H1 (cell line): ENCODE data around the gene SLC6A7. TPM values are rescaled to one million over a fixed set of nuclear protein-coding genes. Genes with fewer than 3 reads are reported as not detected.

Experiments used
- CTCF ChIA-PET: fragments of 300-600 bp; sonication (Branson Sonifier 250); formaldehyde crosslinking; loops from one replicate; lab custom pipeline; 2021; ENCODE audit not compliant: partially characterized antibody; lab: Charles Lee
- POLR2A ChIA-PET: fragments of 300-600 bp; sonication (Branson Sonifier 250); formaldehyde crosslinking; loops from one replicate; lab custom pipeline; 2021; ENCODE audit warnings: inconsistent platforms; ENCODE audit not compliant: partially characterized antibody; lab: Charles Lee
- DNase-seq, 2 experiments: peaks; one replicate each; pipeline versions ENCODE4 v3.0.0 to v3.0.0-alpha.2; 2010 to 2022; ENCODE audit warnings: low spot score in 2 of 2, low read depth in 1 of 2, mixed read lengths in 1 of 2
- FAIRE-seq: peaks from 2 replicates; lab custom pipeline; 2011; peaks lifted over from hg19 to GRCh38; lab: Jason Lieb, UNC
- H2AFZ ChIP-seq: 2 replicates; pipeline ENCODE4 v1.8.1; 2012; ENCODE audit warnings: low read length, inconsistent platforms
- H2AK5ac ChIP-seq: 2 replicates; pipeline ENCODE4 v1.6.1; 2013; ENCODE audit warnings: low read depth, low read length
- H2BK120ac ChIP-seq: replicated peaks from 2 replicates; pipeline ENCODE3; 2013; ENCODE audit warnings: low read depth, low read length, inconsistent platforms
- H2BK12ac ChIP-seq: 2 replicates; pipeline ENCODE4 v1.6.1; 2013; ENCODE audit warnings: low read depth, low read length
- H2BK15ac ChIP-seq: 2 replicates; pipeline ENCODE4 v1.6.1; 2013; ENCODE audit warnings: low read length
- H2BK20ac ChIP-seq: 2 replicates; pipeline ENCODE4 v1.6.1; 2013; ENCODE audit warnings: low read length
- H2BK5ac ChIP-seq: 2 replicates; pipeline ENCODE4 v1.6.1; 2013; ENCODE audit warnings: low read depth, low read length
- H3K14ac ChIP-seq: 2 replicates; pipeline ENCODE4 v1.6.1; 2013; ENCODE audit warnings: inconsistent platforms; ENCODE audit not compliant: insufficient read length
- H3K18ac ChIP-seq: 2 replicates; pipeline ENCODE4 v1.6.1; 2013; ENCODE audit warnings: low read length; ENCODE audit errors: extremely low read depth
- H3K23ac ChIP-seq: 2 replicates; pipeline ENCODE4 v1.6.1; 2013; ENCODE audit warnings: inconsistent platforms; ENCODE audit not compliant: insufficient read length
- H3K23me2 ChIP-seq: 2 replicates; pipeline ENCODE4 v1.6.1; 2013; ENCODE audit warnings: low read depth, low read length
- H3K27ac ChIP-seq: 2 replicates; pipeline ENCODE4 v1.6.1; 2011; ENCODE audit warnings: low read depth, low read length, inconsistent platforms
- H3K27me3 ChIP-seq, 4 experiments: replicated peaks in 1 of 4; 1 replicate in 1 of 4; 2 replicates in 3 of 4; pipeline versions ENCODE4 v1.6.1 to v1.8.1; 2011 to 2013; ENCODE audit warnings: low read length in 3 of 4, mild to moderate bottlenecking in 3 of 4, inconsistent platforms in 2 of 4, mixed read lengths in 2 of 4, moderate library complexity in 1 of 4; ENCODE audit not compliant: control insufficient read depth in 3 of 4, insufficient read depth in 3 of 4; ENCODE audit errors: extremely low read depth in 1 of 4
- H3K36me3 ChIP-seq, 4 experiments: 2 replicates each; pipeline versions ENCODE4 v1.6.1 to v1.8.1; 2011 to 2013; ENCODE audit warnings: mild to moderate bottlenecking in 4 of 4, low read length in 3 of 4, moderate library complexity in 2 of 4, control low read depth in 1 of 4, inconsistent platforms in 1 of 4; ENCODE audit not compliant: insufficient read depth in 4 of 4, control insufficient read depth in 2 of 4
- H3K4ac ChIP-seq: replicated peaks from 2 replicates; pipeline ENCODE3; 2013; ENCODE audit warnings: low read length, low read depth, mixed read lengths, inconsistent platforms; ENCODE audit not compliant: insufficient read length
- H3K4me1 ChIP-seq, 4 experiments: replicated peaks in 1 of 4; 1 replicate in 1 of 4; 2 replicates in 3 of 4; pipeline versions ENCODE4 v1.6.1 to v1.8.1; 2011 to 2013; ENCODE audit warnings: low read length in 3 of 4, inconsistent platforms in 2 of 4, mixed read lengths in 1 of 4; ENCODE audit not compliant: insufficient read depth in 4 of 4, control insufficient read depth in 3 of 4
- H3K4me2 ChIP-seq, 2 experiments: 2 replicates each; pipeline versions ENCODE4 v1.6.1 to v1.8.1; 2011 to 2013; ENCODE audit warnings: low read depth in 2 of 2, low read length in 2 of 2, control low read depth in 1 of 2, inconsistent platforms in 1 of 2, mild to moderate bottlenecking in 1 of 2; ENCODE audit not compliant: insufficient read depth in 1 of 2
- H3K4me3 ChIP-seq, 4 experiments: fragments of 200-600, 300-600 bp in 1 of 4; sonication (generic), shearing (Covaris generic), sonication (Bioruptor Twin) in 1 of 4; 2 replicates each; pipeline versions ENCODE4 v1.5.1 to v1.8.1; 2011 to 2016; ENCODE audit warnings: low read length in 4 of 4, low read depth in 3 of 4, control low read depth in 2 of 4, inconsistent platforms in 2 of 4, mild to moderate bottlenecking in 2 of 4, mixed read lengths in 1 of 4, moderate library complexity in 1 of 4; ENCODE audit not compliant: insufficient read depth in 2 of 4; ENCODE audit errors: extremely low read depth in 1 of 4
- H3K56ac ChIP-seq: replicated peaks from 2 replicates; pipeline ENCODE3; 2013; ENCODE audit warnings: low read depth, mild to moderate bottlenecking, mixed read lengths, low read length, inconsistent platforms; ENCODE audit not compliant: insufficient read length
- H3K79me1 ChIP-seq: 2 replicates; pipeline ENCODE4 v1.6.1; 2013; ENCODE audit warnings: low read depth, low read length, control low read depth
- H3K79me2 ChIP-seq, 2 experiments: 2 replicates each; pipeline versions ENCODE4 v1.6.1 to v1.8.1; 2012 to 2013; ENCODE audit warnings: low read length in 2 of 2, mild to moderate bottlenecking in 2 of 2, inconsistent platforms in 1 of 2; ENCODE audit not compliant: insufficient read depth in 2 of 2, control insufficient read depth in 1 of 2
- H3K9ac ChIP-seq, 4 experiments: replicated peaks in 1 of 4; 1 replicate in 1 of 4; 2 replicates in 3 of 4; pipeline versions ENCODE4 v1.6.1 to v1.8.1; 2011 to 2013; ENCODE audit warnings: low read depth in 3 of 4, low read length in 3 of 4, control low read depth in 2 of 4, mild to moderate bottlenecking in 2 of 4, moderate library complexity in 2 of 4, inconsistent platforms in 1 of 4; ENCODE audit errors: extremely low read depth in 1 of 4
- H3K9me3 ChIP-seq, 2 experiments: 2 replicates each; pipeline versions ENCODE4 v1.6.1 to v1.8.1; 2012 to 2013; ENCODE audit warnings: mild to moderate bottlenecking in 2 of 2, moderate library complexity in 2 of 2, control low read depth in 1 of 2, inconsistent platforms in 1 of 2, low read depth in 1 of 2, low read length in 1 of 2, mixed read lengths in 1 of 2; ENCODE audit not compliant: insufficient read depth in 2 of 2
- H4K20me1 ChIP-seq, 2 experiments: replicated peaks in 1 of 2; 2 replicates each; pipeline versions ENCODE3 to v1.8.1; 2011 to 2013; ENCODE audit warnings: inconsistent platforms in 2 of 2, low read length in 2 of 2, mild to moderate bottlenecking in 1 of 2; ENCODE audit not compliant: insufficient read depth in 2 of 2, control insufficient read depth in 1 of 2
- H4K5ac ChIP-seq: 2 replicates; pipeline ENCODE4 v1.6.1; 2013; ENCODE audit warnings: low read length, low read depth, mixed read lengths, inconsistent platforms; ENCODE audit not compliant: insufficient read length
- H4K8ac ChIP-seq: 2 replicates; pipeline ENCODE4 v1.8.0; 2013; ENCODE audit warnings: mild to moderate bottlenecking, moderate library complexity, low read length, inconsistent platforms; ENCODE audit not compliant: insufficient read depth; ENCODE audit errors: extremely low read depth
- H4K91ac ChIP-seq: replicated peaks from 2 replicates; pipeline ENCODE3; 2013; ENCODE audit warnings: low read length, mixed read lengths, inconsistent platforms; ENCODE audit not compliant: insufficient read length
- WGBS, 2 experiments: shearing (Covaris generic) in 1 of 2; methylation state at CpG; one replicate each; pipeline versions ENCODE4 v1.1.6 to v1.1.7; 2013 to 2015; ENCODE audit warnings: low lambda C conversion rate in 2 of 2, mixed read lengths in 2 of 2, inconsistent platforms in 1 of 2, low coverage in 1 of 2, missing lambda C conversion rate in 1 of 2; ENCODE audit not compliant: insufficient replicate concordance in 2 of 2, insufficient coverage in 1 of 2, insufficient read length in 1 of 2; ENCODE audit errors: extremely low coverage in 1 of 2, missing lambda C conversion rate in 1 of 2; 5-methylcytosine and 5-hydroxymethylcytosine counted together
- polyA plus RNA-seq, 7 experiments: library from polyadenylated mRNA; depleted of rRNA in 3 of 7; stranded (reverse) in 5 of 7; unstranded in 2 of 7; fragments of >200 nt in 5 of 7; fragments of 200-250 nt in 2 of 7; gene quantifications; 1 replicate in 5 of 7; 2 replicates in 1 of 7; 4 replicates in 1 of 7; pipeline versions ENCODE4 v1.2.1 to v1.2.3, GENCODE V29; 2011 to 2013; ENCODE audit warnings: missing spikeins in 2 of 7, mixed read lengths in 2 of 7
- total RNA-seq: library from RNA; stranded (reverse); fragmentation: NEBNext Ultra II Directional; extraction: Animal tissue kit (Norgen Biotek cat#: 25700); gene quantifications from 2 replicates; pipeline ENCODE4 v1.2.1, GENCODE V29; 2021

The SLC6A7 gene
- total and polyA plus RNA-seq, 2 of the 8 experiments (the other 6 are each of a cell fraction or from before 2014, with no cell fraction given): 0.07 to 0.12 TPM

- H3K36me3 ChIP-seq: no peaks in the 10 kb centered on the region
- FAIRE-seq (no peak), DNase-seq (no peak)
- no peak overlapping the region for H3K14ac ChIP-seq
- no peaks in the 10 kb centered on the region for H3K27me3 ChIP-seq
- H3K9me3 ChIP-seq: no peaks in the 10 kb centered on the region
- H3K79me1 ChIP-seq: no peaks in the 10 kb centered on the region
- H2AFZ ChIP-seq: no peak overlapping the region
- H3K4me2 ChIP-seq: no peak overlapping the region
- no peak overlapping the region for H2BK12ac ChIP-seq
- no peak overlapping the region for H3K56ac ChIP-seq
- H3K4ac ChIP-seq: no peak overlapping the region
- H2BK20ac ChIP-seq: no peak overlapping the region
- no peak overlapping the region for H3K18ac ChIP-seq
- H4K20me1 ChIP-seq: no peaks in the 10 kb centered on the region
- no peaks in the 10 kb centered on the region for H3K23me2 ChIP-seq
- ChIA-PET POLR2A (no interaction called here), CTCF (interaction anchor here (0.6 to 2.7 kb wide), 16 partner anchors 8 to 205 kb away, joined by 3 to 15 read pairs (median 4); partner anchors contain the start of gene PDGFRB)
- no peak overlapping the region for H3K27ac ChIP-seq
- H2BK15ac ChIP-seq: peak overlapping the region; percentile 29; the same call in 1 of the 2 replicates
- H3K4me1 ChIP-seq: no peaks in the 10 kb centered on the region
- H3K79me2 ChIP-seq: no peaks in the 10 kb centered on the region
- no peak overlapping the region for H2BK5ac ChIP-seq
- WGBS, 2 experiments: 83% methylated on average over 5 of the region's 5 CpGs; no CpG with 5 or more reads in 1 of the 2 experiments
- no peak overlapping the region for H2AK5ac ChIP-seq
- no peak overlapping the region for H3K9ac ChIP-seq
- H4K5ac ChIP-seq: no peak overlapping the region
- no peak overlapping the region for H3K4me3 ChIP-seq
- no peak overlapping the region for H4K8ac ChIP-seq
- no peak overlapping the region for H3K23ac ChIP-seq
- H2BK120ac ChIP-seq: no peak overlapping the region
- no peak overlapping the region for H4K91ac ChIP-seq
Observed at GRCh38 chr5:150234576-150235499, 45.0 kb downstream of the SLC6A7 start.
